NCI-H2029 (cell line): Measurements from ENCODE around the gene TRIO.

Experiments
- DNase-seq: peaks from one replicate; lab custom pipeline; 2025; lab: John Stamatoyannopoulos, UW

Gene TRIO

GRCh38 chr5:14209222-14209822 lies 66.2 kb downstream of the TRIO start:
- DNase-seq, result no peak

GRCh38 chr5:14209836-14210235 lies 66.7 kb downstream of the TRIO start:
- DNase-seq, result no peak

DNA sequence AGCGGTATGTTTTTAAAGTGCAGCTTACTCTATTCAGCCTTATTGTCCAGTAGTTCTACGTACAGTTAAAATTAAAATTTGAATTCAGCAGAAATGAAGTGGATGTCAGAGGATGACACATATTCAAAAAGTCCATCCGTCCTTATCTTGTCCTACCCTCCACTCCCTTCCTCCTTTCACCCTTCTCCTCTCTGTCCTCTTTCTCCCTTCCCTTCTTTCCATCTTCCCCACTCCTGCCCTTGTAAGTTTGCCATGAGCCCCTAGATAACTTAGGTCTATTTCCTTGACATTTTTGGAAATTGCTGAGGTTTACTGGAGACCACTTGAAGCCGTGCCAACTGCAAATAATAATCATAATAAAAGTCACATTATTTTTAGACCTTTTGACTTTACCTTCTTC lies 67.6 kb downstream of the TRIO start:
- DNase-seq, result no peak

DNA sequence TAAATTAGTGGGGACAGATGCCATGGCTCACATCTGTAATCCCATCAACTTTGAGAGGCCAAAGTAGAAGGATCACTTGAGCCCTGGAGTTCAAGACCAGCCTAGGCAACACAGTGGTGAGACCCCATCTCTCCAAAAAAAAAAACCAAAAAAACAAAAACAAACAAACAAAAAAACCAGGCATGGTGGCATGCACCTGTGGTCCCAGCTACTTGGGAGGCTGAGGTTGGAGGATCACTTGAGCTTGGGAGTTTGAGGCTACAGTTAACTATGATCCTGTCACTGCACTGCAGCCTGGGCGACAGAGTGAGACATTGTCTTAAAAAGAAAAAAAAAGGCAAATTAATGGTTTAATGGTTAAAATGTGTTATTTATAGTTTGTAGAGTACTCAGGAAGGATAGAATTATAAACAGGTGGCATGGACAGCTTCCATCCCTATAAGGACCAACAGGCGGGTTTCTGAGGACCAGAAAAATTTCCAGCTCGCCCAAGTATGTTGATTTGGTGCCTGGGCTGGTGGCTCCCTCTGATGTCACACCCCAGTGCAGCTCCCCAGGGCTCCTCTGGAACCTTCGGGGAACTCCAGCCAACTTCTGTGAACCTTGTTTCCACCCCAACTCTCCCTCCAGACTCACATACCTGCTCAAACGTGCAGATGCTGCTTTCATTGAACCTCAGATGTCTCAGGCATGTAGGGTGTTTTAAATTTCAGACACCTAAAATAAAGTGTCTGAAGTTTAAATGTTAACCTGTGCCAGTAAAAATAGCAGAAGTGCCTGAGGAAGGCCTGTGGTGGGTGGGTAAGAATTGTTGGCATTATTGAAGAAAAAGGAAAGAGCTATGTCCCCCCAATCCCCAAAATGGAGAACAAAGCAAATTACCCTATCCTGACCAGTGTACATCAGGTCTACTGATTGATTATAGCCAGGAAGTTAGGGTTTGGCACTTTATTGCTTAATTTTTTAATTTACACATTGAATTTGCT lies 69.0 kb downstream of the TRIO start:
- no peak for DNase-seq

DNA sequence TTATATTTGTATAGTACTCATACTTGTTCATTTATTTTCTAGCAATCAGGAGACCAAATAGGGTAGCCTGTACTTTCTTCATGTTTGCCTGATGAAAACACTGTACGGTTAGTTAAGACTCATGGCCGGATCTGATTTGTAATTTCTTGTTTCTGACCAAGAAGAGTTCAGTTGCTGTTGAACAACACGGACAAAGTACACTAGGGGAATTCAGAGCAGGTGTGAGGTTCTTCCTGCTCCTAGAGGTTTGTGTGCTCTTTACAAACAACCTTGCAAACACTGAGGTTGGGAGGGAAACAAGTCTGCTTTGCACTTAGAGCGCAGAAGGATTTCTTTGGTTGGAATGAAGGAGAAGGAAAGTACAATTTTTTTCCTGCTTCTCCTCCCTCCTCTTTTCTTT lies 69.7 kb downstream of the TRIO start:
- no peak for DNase-seq

GRCh38 chr5:14213253-14213652 lies 70.1 kb downstream of the TRIO start:
- no peak for DNase-seq

GRCh38 chr5:14213813-14214585 lies 70.9 kb downstream of the TRIO start:
- no peak for DNase-seq

DNA sequence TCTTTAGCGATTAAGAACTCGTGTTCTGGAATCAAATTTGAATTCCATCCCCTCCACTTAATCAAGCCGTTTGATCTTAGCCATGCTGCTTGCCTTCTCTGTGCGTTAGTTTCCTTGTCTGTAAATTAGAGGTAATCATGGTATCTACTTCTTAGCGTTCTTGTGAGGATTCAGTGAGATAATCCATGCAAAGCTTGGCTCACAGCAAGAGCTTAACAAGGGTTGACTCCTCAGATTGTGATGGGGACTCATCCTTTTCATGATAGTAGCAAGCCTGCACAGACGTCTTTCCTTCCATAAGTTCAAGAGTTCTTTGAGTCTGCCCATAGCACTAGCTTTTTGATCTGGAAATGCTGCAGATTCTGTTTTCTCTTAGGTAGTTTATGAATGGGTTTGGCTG lies 72.8 kb downstream of the TRIO start:
- DNase-seq, result no peak

DNA sequence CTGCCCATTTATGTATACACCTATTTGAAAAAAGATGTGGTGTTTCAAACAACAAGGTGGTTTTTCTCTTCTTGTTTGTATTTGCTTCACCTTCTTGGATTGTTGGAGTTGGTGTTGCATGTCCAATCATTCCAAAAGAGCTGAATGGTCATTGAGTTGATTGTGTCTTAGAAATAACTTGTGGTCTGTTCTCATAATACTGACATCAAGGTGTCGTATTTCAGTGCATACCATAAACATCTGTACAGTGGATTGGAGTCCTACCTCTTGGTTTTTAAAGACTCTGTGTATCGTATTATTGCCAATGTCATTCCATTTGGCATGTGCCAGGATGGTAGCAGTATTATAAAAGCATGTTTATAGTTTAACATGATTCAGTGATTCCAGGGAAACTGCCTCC lies 73.2 kb downstream of the TRIO start:
- DNase-seq, result no peak

DNA sequence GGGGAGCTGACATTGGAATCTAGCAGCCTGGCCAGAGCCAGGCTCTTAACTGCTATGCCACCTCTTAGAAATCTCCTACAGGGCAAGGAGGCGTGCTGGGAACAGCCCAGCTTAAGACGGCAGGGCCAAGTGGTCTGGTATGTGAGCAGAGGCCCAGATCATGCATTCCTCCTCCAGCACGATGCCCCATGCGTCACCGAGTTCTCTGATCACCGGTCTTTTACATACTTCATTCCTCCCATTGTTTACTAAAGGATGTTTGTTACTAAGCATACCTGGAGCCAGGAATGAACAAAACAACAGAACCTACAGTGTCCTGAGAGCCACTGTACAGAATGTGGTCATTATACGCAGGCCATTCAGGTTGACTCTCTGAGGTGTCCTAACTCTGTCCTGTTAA lies 73.8 kb downstream of the TRIO start:
- DNase-seq, result no peak

DNA sequence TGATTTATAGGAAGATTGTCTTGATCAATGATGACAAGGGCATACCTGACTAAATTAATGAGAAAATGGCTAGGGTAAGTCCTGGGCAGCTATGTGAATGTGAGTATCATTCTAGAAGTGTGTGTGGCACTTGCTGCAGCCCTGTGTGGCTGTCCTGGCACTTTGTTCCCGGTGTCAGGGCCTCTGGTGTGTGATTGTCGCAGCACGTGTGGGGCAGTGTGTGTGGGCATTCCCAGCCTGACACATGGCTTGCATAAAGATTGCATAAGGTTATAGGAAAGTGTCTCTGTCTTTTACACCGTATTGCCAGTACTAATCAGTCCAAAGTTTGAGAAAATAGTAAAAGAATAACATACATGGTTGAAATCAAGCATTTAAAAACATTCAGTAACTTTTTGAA lies 74.4 kb downstream of the TRIO start:
- DNase-seq, result no peak

DNA sequence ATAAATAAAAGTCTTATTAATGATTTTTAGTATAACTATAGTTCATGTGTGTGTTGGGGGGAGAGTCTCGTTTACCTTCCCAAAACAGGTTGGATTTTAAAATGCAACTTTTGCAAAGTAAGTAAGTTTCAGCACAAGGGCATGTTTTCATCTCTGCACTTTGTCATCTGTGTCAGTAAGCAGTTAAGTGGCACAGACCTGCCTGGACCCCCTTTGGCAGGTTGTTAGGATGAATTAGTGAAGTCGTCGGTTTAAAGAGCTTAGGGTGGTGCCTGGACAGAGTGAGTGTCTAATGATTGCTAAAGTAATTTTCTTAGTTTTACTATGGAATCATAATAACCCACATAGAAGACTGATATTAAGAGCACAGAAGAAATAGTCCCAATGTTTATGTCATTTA lies 74.9 kb downstream of the TRIO start:
- no peak for DNase-seq

- no peak for DNase-seq
These were observed 75.3 kb downstream of the TRIO start for GRCh38 chr5:14218480-14218879.

GRCh38 chr5:14218897-14219573 lies 75.9 kb downstream of the TRIO start:
- no peak for DNase-seq

- no peak for DNase-seq
These were observed 76.8 kb downstream of the TRIO start for GRCh38 chr5:14219800-14220512.

- no peak for DNase-seq
These were observed 77.5 kb downstream of the TRIO start for GRCh38 chr5:14220642-14221041.

- no peak for DNase-seq
These were observed 78.6 kb downstream of the TRIO start for GRCh38 chr5:14221732-14222131.

DNA sequence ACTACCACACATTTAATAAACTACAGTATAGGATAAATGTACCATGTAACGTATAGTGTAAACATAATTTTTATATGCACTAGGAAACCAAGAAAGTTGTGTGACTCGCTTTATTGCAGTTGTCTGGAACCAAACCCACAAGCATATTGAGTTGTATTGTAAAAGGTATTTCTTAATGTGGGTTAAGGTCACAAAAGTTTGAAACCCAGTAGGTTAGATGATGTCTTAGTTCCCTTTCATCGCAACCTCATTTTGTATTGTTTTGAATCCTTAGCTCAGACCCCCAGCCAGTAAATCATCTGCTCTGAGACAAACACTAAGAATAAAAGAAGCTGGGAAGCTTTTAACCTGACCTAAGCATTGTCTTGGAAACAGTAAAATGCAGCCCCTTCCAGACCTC lies 79.1 kb downstream of the TRIO start:
- DNase-seq, result no peak

DNA sequence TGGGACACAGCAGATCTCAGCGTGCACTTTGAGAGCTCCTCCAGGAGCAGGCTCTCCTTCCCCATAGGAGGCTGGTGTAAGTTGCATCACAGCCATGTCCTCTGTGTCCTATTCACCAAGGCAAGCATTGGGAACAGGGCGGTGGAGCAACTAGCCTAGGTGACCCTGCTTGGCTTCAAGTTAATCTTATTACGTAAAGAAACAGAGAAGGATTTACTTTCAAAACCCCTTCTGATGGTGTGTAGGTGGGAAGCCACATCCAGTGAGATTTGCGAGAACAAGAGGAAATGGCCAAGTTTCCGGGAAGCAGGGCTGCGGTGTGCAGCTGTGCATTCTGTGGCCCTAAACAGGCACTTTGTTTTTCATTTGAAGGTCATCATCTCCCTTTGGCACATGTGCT lies 80.2 kb downstream of the TRIO start:
- DNase-seq, result no peak

DNA sequence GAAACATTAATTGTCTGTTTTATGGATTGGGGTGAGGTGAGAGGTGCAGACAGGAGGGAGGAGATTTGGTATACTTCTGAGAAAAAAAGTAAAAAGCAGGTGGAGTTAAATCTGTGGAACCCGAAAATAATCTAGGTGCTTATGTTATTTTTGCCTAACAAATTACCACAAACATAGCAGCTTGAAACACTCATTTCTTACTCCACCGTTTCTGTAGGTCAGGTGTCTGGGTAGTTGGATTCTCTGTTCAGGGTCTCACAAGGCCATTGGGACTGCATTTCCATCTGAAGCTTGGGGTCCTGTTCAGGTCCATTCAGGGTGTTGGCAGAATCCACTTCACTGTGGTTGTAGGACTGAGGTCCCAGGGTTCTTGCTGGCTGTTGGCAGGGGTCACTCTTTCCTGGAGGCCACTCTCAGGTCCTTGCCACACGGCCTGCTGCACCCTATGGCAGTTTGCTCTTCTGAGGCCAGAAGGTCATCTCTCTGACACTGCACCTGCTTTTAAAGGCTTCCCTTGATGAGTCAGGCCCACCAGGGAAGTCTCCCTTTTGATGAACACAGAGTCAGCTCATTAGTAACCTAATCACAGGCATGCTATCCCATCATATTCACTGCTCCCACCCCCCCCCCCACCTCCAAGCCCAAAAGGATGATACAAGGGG lies 82.2 kb downstream of the TRIO start:
- no peak for DNase-seq

GRCh38 chr5:14226149-14226548 lies 83.0 kb downstream of the TRIO start:
- no peak for DNase-seq
